IPS-18a (cell line): ENCODE results near the gene PALB2.
"Not testable (repeated sequence)": the region's sequence is repeated elsewhere in the genome, so short reads cannot be mapped to it uniquely, and the experiment has no call there.

Source experiments
- H3K27ac ChIP-seq: one replicate; pipeline ENCODE4 v1.5.1; 2013; ENCODE audit warnings: low read length
- H3K27me3 ChIP-seq: one replicate; pipeline ENCODE4 v1.6.1; 2013; ENCODE audit warnings: mild to moderate bottlenecking, low read length; ENCODE audit not compliant: control insufficient read depth, insufficient read depth
- H3K36me3 ChIP-seq: one replicate; pipeline ENCODE4 v1.6.1; 2013; ENCODE audit warnings: low read depth, low read length; ENCODE audit not compliant: control insufficient read depth
- H3K4me1 ChIP-seq: one replicate; pipeline ENCODE4 v1.6.1; 2013; ENCODE audit warnings: low read depth, low read length; ENCODE audit not compliant: control insufficient read depth
- H3K4me3 ChIP-seq: one replicate; pipeline ENCODE4 v1.5.1; 2013; ENCODE audit warnings: low read length
- H3K9ac ChIP-seq: one replicate; pipeline ENCODE4 v1.6.1; 2013; ENCODE audit warnings: mild to moderate bottlenecking, low read length, moderate library complexity
- H3K9me3 ChIP-seq: one replicate; pipeline ENCODE4 v1.6.1; 2013; ENCODE audit warnings: low read depth, low read length; ENCODE audit not compliant: control insufficient read depth

PALB2 gene

GRCh38 chr16:23634461-23635036, 6.6 kb downstream of the PALB2 start:
- Histone ChIP-seq H3K27ac (no peak overlapping the region), H3K9ac (no peak overlapping the region), H3K4me3 (no peak overlapping the region), H3K4me1 (no peaks in the 10 kb centered on the region), H3K9me3 (no peaks in the 10 kb centered on the region), H3K27me3 (no peaks in the 10 kb centered on the region), H3K36me3 (peaks cover 70% of the 10 kb centered on the region)

GRCh38 chr16:23631874-23632273, 9.2 kb downstream of the PALB2 start:
- not testable (repeated sequence) for H3K27ac ChIP-seq, H3K4me1 ChIP-seq, H3K9me3 ChIP-seq, H3K27me3 ChIP-seq, H3K9ac ChIP-seq, H3K4me3 ChIP-seq
- peaks cover 79% of the 10 kb centered on the region for H3K36me3 ChIP-seq

- H3K4me3 ChIP-seq: no peak overlapping the region
- H3K9ac ChIP-seq: no peak overlapping the region
- no peaks in the 10 kb centered on the region for H3K27me3 ChIP-seq
- H3K36me3 ChIP-seq: peaks cover 76% of the 10 kb centered on the region
- no peaks in the 10 kb centered on the region for H3K9me3 ChIP-seq
- H3K27ac ChIP-seq: no peak overlapping the region
- H3K4me1 ChIP-seq: no peaks in the 10 kb centered on the region
Measured at GRCh38 chr16:23629516-23629915, 11.6 kb downstream of the PALB2 start.

- H3K9ac ChIP-seq: no peak overlapping the region
- H3K27me3 ChIP-seq: no peaks in the 10 kb centered on the region
- H3K36me3 ChIP-seq: peaks cover 78% of the 10 kb centered on the region
- H3K9me3 ChIP-seq: no peaks in the 10 kb centered on the region
- H3K4me3 ChIP-seq: no peak overlapping the region
- H3K4me1 ChIP-seq: no peaks in the 10 kb centered on the region
- no peak overlapping the region for H3K27ac ChIP-seq
Measured at GRCh38 chr16:23624092-23624491, 17.0 kb downstream of the PALB2 start.

GRCh38 chr16:23615805-23616204, 25.3 kb downstream of the PALB2 start:
- peaks cover 55% of the 10 kb centered on the region for H3K36me3 ChIP-seq

GRCh38 chr16:23611936-23612335, 29.2 kb downstream of the PALB2 start:
- Histone ChIP-seq H3K9ac (no peak overlapping the region), H3K27ac (no peak overlapping the region), H3K9me3 (no peaks in the 10 kb centered on the region), H3K4me3 (no peak overlapping the region), H3K4me1 (no peaks in the 10 kb centered on the region), H3K27me3 (no peaks in the 10 kb centered on the region), H3K36me3 (peaks cover 50% of the 10 kb centered on the region)

More at GRCh38 chr16:23615805-23616204, 25.3 kb downstream of the PALB2 start:
- Histone ChIP-seq H3K4me1 (no peaks in the 10 kb centered on the region), H3K9me3 (no peaks in the 10 kb centered on the region), H3K4me3 (no peak overlapping the region), H3K27me3 (no peaks in the 10 kb centered on the region), H3K27ac (no peak overlapping the region), H3K9ac (no peak overlapping the region)

GRCh38 chr16:23610905-23611304, 30.2 kb downstream of the PALB2 start:
- H3K27me3 ChIP-seq: not testable (repeated sequence)
- H3K36me3 ChIP-seq: peaks cover 49% of the 10 kb centered on the region

GRCh38 chr16:23609929-23610328, 31.2 kb downstream of the PALB2 start:
- H3K9ac ChIP-seq: no peak overlapping the region
- no peaks in the 10 kb centered on the region for H3K9me3 ChIP-seq
- H3K27me3 ChIP-seq: no peaks in the 10 kb centered on the region
- H3K36me3 ChIP-seq: peaks cover 51% of the 10 kb centered on the region
- H3K4me3 ChIP-seq: no peak overlapping the region
- no peak overlapping the region for H3K27ac ChIP-seq
- no peaks in the 10 kb centered on the region for H3K4me1 ChIP-seq

More at GRCh38 chr16:23610905-23611304, 30.2 kb downstream of the PALB2 start:
- not testable (repeated sequence) for H3K9me3 ChIP-seq, H3K27ac ChIP-seq, H3K4me1 ChIP-seq, H3K4me3 ChIP-seq, H3K9ac ChIP-seq

- Histone ChIP-seq H3K4me1 (no peaks in the 10 kb centered on the region), H3K9me3 (no peaks in the 10 kb centered on the region), H3K27me3 (no peaks in the 10 kb centered on the region), H3K4me3 (no peak overlapping the region), H3K27ac (no peak overlapping the region), H3K9ac (no peak overlapping the region), H3K36me3 (peaks cover 53% of the 10 kb centered on the region)
Measured at GRCh38 chr16:23608194-23608593, 32.9 kb downstream of the PALB2 start.

- H3K36me3 ChIP-seq: peaks cover 53% of the 10 kb centered on the region
- no peak overlapping the region for H3K4me3 ChIP-seq
- H3K27ac ChIP-seq: no peak overlapping the region
- no peaks in the 10 kb centered on the region for H3K27me3 ChIP-seq
- no peaks in the 10 kb centered on the region for H3K4me1 ChIP-seq
- H3K9ac ChIP-seq: no peak overlapping the region
- no peaks in the 10 kb centered on the region for H3K9me3 ChIP-seq
Measured at GRCh38 chr16:23607726-23608125, 33.4 kb downstream of the PALB2 start.

- Histone ChIP-seq H3K9me3 (no peaks in the 10 kb centered on the region), H3K27me3 (no peaks in the 10 kb centered on the region), H3K9ac (no peak overlapping the region), H3K36me3 (peaks cover 16% of the 10 kb centered on the region), H3K4me1 (peaks cover 7% of the 10 kb centered on the region), H3K27ac (no peak overlapping the region), H3K4me3 (no peak overlapping the region)
Measured at GRCh38 chr16:23597003-23597756, 43.9 kb downstream of the PALB2 start.
